WTC11 (cell line): ENCODE measurements around the gene USP27X. TPM values are rescaled to one million over a fixed set of nuclear protein-coding genes. Genes with fewer than 3 reads are reported as not detected.
A peak's percentile ranks its signal among the peaks of the same experiment; 100 is the strongest.

Experiments used
- AFF4 ChIP-seq: sonication (generic); formaldehyde crosslinking; IDR thresholded peaks from 2 replicates; pipeline ENCODE4 v1.8.1; 2023; ENCODE audit warnings: mild to moderate bottlenecking, missing genetic modification reagents, borderline replicate concordance
- ARID4B ChIP-seq: sonication (generic); formaldehyde crosslinking; IDR thresholded peaks from 2 replicates; pipeline ENCODE4 v1.8.0; 2023; ENCODE audit warnings: missing genetic modification reagents, mild to moderate bottlenecking, borderline replicate concordance
- CBFB ChIP-seq: sonication (generic); formaldehyde crosslinking; IDR thresholded peaks from 2 replicates; pipeline ENCODE4 v1.8.1; 2022; ENCODE audit warnings: mild to moderate bottlenecking, low read depth, missing genetic modification reagents
- CREB1 ChIP-seq: sonication (generic); formaldehyde crosslinking; IDR thresholded peaks from 2 replicates; pipeline ENCODE4 v1.8.0; 2023; ENCODE audit warnings: mild to moderate bottlenecking, missing genetic modification reagents
- FOXJ3 ChIP-seq: sonication (generic); formaldehyde crosslinking; IDR thresholded peaks from 2 replicates; pipeline ENCODE4 v1.9.0; 2021; ENCODE audit warnings: missing genetic modification reagents, mild to moderate bottlenecking, borderline replicate concordance
- HMGA2 ChIP-seq: fragments of 250-450 bp; sonication (Bioruptor Pico); IDR thresholded peaks from 2 replicates; pipeline ENCODE4 v1.4.0; 2021; ENCODE audit warnings: mild to moderate bottlenecking, moderate library complexity
- HMGXB4 ChIP-seq: sonication (generic); formaldehyde crosslinking; IDR thresholded peaks from 2 replicates; pipeline ENCODE4 v1.8.1; 2023; ENCODE audit warnings: mild to moderate bottlenecking, moderate library complexity, missing genetic modification reagents
- IRF1 ChIP-seq: sonication (generic); formaldehyde crosslinking; IDR thresholded peaks from 2 replicates; pipeline ENCODE4 v1.8.0; 2023; ENCODE audit warnings: missing genetic modification reagents
- MAX ChIP-seq: sonication (generic); formaldehyde crosslinking; IDR thresholded peaks from 2 replicates; pipeline ENCODE4 v1.8.0; 2022; ENCODE audit warnings: mild to moderate bottlenecking, missing genetic modification reagents
- MXD4 ChIP-seq: fragments of 250-450 bp; sonication (Bioruptor Pico); IDR thresholded peaks from 2 replicates; pipeline ENCODE4 v1.8.0; 2021; ENCODE audit warnings: mild to moderate bottlenecking, moderate library complexity, borderline replicate concordance
- NFE2L1 ChIP-seq: sonication (generic); formaldehyde crosslinking; IDR thresholded peaks from 2 replicates; pipeline ENCODE4 v1.8.1; 2023; ENCODE audit warnings: missing genetic modification reagents
- PRRX2 ChIP-seq: fragments of 250-450 bp; sonication (Bioruptor Pico); IDR thresholded peaks from 2 replicates; pipeline ENCODE4 v1.8.0; 2021; ENCODE audit warnings: mild to moderate bottlenecking
- RORB ChIP-seq: fragments of 250-450 bp; sonication (Bioruptor Pico); IDR thresholded peaks from 2 replicates; pipeline ENCODE4 v1.9.0; 2021; ENCODE audit warnings: mild to moderate bottlenecking
- SP1 ChIP-seq: sonication (generic); formaldehyde crosslinking; conservative IDR thresholded peaks from 2 replicates; pipeline ENCODE4 v1.8.1; 2022; ENCODE audit warnings: missing genetic modification reagents
- TCF7 ChIP-seq: sonication (generic); formaldehyde crosslinking; IDR thresholded peaks from 2 replicates; pipeline ENCODE4 v1.8.0; 2022; ENCODE audit warnings: mild to moderate bottlenecking, low read depth, missing genetic modification reagents, moderate library complexity
- TEAD1 ChIP-seq: sonication (generic); formaldehyde crosslinking; IDR thresholded peaks from 2 replicates; pipeline ENCODE4 v1.8.0; 2022; ENCODE audit warnings: mild to moderate bottlenecking, missing genetic modification reagents
- USF1 ChIP-seq: sonication (generic); formaldehyde crosslinking; IDR thresholded peaks from 2 replicates; pipeline ENCODE4 v1.8.0; 2022; ENCODE audit warnings: mild to moderate bottlenecking, missing genetic modification reagents
- ZMAT4 ChIP-seq: fragments of 250-450 bp; sonication (Bioruptor Pico); IDR thresholded peaks from 2 replicates; pipeline ENCODE4 v1.9.0; 2021; ENCODE audit warnings: mild to moderate bottlenecking
- ZNF121 ChIP-seq: sonication (generic); formaldehyde crosslinking; IDR thresholded peaks from 2 replicates; pipeline ENCODE4 v1.8.0; 2023; ENCODE audit warnings: missing genetic modification reagents
- ZNF263 ChIP-seq: sonication (generic); formaldehyde crosslinking; IDR thresholded peaks from 2 replicates; pipeline ENCODE4 v1.8.1; 2022; ENCODE audit warnings: low read depth, mild to moderate bottlenecking, moderate library complexity, missing genetic modification reagents
- ZNF396 ChIP-seq: fragments of 250-450 bp; sonication (Bioruptor Pico); IDR thresholded peaks from 2 replicates; pipeline ENCODE4 v1.8.0; 2021; ENCODE audit warnings: mild to moderate bottlenecking, moderate library complexity, borderline replicate concordance
- ZNF532 ChIP-seq: fragments of 250-450 bp; sonication (Bioruptor Pico); IDR thresholded peaks from 2 replicates; pipeline ENCODE4 v1.9.0; 2021; ENCODE audit warnings: mild to moderate bottlenecking, borderline replicate concordance
- total RNA-seq: library from RNA; stranded (reverse); gene quantifications from 3 replicates; pipeline ENCODE4 v1.2.3, GENCODE V29; 2021

Gene USP27X
- total RNA-seq, 1 experiment from 2014 or later: 5.1 TPM

GRCh38 chrX:49922291-49923241 lies 43.3 kb downstream of the USP27X start, which contains the start of gene CLCN5 (continued):
- TF ChIP-seq ARID4B (CRISPR knock-in tag) (peak; percentile 30; the same call in 1 of the 2 replicates), HMGXB4 (no peak), CREB1 (CRISPR knock-in tag) (no peak), RORB (CRISPR knock-in tag) (no peak), TCF7 (no peak), ZNF396 (CRISPR knock-in tag) (no peak), TEAD1 (CRISPR knock-in tag) (no peak), ZMAT4 (CRISPR knock-in tag) (no peak), PRRX2 (no peak), IRF1 (CRISPR knock-in tag) (no peak), USF1 (CRISPR knock-in tag) (peak; percentile 79; the same call in 1 of the 2 replicates), ZNF263 (CRISPR knock-in tag) (peak; percentile 75; the same call in 1 of the 2 replicates), MXD4 (CRISPR knock-in tag) (no peak), MAX (peak; percentile 76), FOXJ3 (no peak), ZNF532 (CRISPR knock-in tag) (no peak), NFE2L1 (CRISPR knock-in tag) (no peak), ZNF121 (no peak), CBFB (CRISPR knock-in tag) (no peak), HMGA2 (CRISPR knock-in tag) (no peak), SP1 (CRISPR knock-in tag) (no peak), AFF4 (CRISPR knock-in tag) (no peak)
